GM18868 (cell line): Measurements from ENCODE around the gene POFUT2.

Experiments used
- ATAC-seq: cut with Tn5 transposase; IDR thresholded peaks from one replicate; pipeline ENCODE4 v1.9.1; 2021; ENCODE audit warnings: mild to moderate bottlenecking, moderate library complexity; ENCODE audit not compliant: unreplicated experiment

Gene POFUT2

DNA sequence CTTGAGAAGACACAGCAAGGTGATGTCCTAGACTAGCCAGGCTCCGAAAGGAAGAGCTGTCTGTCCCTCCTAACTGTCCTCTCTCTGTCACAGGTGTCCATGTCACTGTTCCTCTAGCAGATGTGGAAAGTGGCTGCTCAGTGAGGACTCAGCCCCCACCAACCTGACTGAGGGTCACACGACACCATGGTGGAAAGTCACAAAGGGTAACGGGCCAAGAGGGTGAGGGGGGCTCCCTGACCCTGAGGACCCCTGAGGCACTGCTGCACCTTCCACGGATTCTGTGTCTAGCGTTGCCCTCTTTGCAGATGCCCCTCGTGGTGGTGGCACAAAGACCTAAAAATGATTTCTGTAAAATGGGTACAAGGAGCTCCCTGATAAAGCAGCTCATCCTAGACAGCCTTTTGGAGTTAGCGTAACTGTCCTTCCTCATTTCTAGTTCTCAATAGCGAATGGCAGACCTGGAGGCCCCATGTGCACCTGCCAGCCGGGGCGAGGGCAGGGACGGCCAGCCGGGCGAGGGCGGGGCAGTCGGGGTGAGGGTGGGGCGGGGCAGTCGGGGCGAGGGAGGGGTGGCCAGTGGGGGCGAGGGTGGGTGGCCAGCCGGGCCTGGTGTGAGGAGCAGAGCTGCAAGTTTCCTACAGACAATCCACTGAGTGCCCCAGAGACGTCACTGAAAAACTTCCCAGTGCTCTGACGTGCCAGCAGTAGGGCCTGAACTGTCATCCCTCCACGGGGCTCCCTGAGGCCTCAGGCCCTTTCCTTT is 23.4 kb downstream of the POFUT2 start:
- no peak for ATAC-seq

DNA sequence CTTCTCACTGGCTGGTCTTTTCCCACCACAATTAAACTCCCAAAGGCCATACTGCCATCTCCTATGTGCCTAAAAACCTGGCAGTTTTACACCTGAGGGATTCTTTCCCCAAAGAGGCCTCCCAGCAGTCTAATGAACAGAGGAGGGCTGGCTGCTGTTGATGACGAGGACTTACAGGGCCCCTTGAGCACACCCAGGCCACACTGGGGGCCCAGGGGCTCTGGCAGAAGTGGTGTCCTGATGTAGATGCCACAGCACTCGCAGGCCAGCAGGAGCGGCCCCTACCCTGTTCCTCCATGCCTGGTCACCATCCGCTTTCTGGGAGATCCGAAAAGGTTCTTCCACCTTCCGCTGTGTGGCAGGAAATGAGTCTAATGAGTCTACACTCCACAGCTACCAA is 24.2 kb downstream of the POFUT2 start:
- ATAC-seq = no peak

DNA sequence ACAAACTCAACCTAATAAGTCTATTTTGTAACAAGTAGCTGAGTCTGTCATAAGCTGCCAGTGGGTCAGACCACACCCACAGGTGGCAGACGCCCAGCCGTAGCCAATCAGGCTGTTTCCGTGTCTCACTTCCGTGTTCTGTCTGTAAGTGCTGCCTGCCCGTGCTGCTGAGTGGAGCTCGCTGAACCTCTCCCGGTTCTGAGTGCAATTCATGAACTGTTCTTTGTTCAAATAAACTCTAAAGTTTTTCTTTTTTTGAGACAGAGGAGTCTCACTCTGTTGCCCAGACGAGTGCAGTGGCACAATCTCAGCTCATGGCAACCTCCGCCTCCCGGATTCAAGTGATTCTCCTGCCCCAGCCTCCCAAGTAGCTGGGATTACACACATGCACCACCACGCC is 25.1 kb downstream of the POFUT2 start:
- no peak for ATAC-seq

DNA sequence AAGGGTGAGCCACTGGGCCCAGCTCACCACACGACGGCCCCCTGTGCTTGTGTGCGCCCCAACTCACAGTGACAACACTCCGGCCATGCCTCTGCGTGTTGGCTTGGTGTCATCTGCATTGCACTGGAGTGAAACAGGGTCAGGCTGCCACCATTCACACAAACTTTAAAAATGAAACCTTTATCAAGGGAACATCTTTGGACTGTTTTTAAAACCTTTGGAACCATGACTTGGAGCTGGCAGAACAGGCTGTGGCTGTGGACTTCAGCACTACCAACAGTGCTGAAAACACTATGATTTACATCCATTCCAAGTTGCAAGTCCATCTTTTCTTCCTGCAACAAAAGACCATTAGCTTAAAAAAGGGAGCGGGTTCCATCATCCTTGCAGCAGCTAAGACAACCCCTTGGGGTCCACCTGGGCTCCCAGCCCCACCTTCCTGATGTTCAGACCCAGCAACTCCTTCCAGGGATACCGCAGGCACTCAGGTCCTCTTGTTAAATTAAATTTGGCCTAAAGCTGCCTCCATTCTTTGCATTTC is 25.6 kb downstream of the POFUT2 start:
- ATAC-seq = no peak

DNA sequence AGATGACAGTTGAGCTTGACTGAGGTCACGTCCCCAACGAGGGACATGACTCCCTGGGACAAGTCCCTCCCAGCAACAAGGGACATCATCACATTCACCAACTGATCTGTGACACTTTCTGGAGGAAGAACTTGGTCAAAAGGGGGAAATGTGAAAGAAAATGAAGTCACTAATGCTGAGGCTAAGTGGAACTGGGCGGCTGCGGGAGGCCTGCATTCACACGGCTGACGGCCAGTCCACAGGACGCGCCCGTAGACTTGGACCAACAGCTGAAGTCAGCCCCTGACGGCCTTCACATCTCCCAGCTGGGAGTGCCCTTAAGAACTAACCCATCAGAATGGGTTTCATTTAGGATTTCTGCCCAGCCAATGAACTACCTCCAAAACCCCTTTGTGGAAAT is 26.6 kb downstream of the POFUT2 start:
- ATAC-seq = no peak

DNA sequence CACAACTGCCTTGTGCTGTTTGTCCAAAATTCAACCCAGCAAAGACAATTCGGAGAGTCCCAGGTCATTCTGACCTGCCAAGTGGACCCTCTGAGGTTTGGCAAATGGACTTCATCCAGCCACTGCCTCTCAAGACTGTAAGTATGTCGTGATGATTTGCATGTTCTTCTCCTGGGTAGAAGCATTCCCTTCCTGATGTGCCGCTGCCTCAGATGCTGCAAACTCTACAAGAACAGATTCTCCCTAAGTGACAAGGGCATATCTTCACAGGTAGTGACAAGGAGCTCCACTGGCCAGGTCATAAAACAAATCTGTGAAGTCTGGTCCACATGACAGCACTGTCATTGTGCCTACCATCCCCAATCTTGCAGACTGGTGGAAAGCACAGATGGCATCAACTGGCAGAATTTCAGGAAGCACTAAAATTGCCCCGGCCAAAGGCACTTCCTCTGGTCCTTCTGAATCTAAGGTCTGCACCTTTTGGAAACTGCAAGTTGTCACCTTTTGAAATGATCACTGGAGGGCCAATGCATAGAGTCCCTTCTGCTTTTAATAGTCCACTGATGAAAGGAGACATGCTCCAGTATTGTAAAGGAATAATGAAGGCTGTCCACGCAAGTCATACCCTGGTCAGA is 27.4 kb downstream of the POFUT2 start:
- ATAC-seq = no peak

DNA sequence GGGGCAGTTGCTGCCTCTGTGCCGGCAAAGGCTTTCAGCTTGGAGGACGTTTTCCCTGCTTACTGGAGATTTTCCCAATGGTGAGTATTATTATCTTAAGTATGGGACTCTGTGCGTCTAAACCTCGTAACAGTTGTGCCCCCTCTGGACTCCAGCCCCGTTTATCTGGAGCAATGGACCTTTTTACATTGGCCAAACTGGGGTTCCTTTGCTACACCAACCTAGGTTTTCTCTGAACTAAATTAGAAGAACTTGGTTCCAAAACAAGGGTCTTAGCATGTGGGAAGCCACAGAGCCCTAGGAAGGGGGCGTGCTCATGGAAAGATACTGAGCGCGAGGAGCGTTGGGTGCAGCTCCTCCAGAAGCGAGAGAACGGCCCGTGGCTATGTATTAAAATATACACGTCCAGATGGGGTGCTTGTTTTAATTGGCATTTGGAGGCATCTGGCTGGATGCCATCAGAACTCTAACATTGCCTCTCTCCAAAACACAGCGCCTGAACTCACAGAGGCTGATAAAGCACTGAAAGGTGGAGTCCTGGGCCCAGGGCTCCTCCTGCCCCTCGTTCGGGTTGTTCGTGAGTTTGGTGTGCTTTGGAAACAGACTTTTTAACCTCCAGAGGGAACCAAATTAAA is 28.4 kb downstream of the POFUT2 start:
- ATAC-seq = no peak

DNA sequence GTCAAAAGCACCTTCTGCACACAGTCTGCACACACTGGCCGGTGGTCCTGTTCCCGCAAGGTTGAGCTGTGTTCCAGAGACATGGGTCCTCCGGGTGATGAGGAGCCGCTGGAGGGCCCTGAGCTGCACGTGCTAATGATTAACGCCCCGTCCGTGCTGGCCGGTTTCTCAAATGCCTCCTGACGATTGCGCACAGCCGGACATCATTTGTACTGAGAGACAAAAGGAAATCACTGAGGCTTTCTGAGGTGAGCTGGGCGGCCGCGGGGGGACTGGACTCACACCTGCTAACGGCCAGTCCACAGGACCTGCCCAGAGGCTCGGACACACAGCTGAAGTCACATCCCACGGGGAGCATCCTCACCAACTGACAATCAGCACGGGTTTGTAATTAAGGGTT is 29.2 kb downstream of the POFUT2 start:
- ATAC-seq = no peak

DNA sequence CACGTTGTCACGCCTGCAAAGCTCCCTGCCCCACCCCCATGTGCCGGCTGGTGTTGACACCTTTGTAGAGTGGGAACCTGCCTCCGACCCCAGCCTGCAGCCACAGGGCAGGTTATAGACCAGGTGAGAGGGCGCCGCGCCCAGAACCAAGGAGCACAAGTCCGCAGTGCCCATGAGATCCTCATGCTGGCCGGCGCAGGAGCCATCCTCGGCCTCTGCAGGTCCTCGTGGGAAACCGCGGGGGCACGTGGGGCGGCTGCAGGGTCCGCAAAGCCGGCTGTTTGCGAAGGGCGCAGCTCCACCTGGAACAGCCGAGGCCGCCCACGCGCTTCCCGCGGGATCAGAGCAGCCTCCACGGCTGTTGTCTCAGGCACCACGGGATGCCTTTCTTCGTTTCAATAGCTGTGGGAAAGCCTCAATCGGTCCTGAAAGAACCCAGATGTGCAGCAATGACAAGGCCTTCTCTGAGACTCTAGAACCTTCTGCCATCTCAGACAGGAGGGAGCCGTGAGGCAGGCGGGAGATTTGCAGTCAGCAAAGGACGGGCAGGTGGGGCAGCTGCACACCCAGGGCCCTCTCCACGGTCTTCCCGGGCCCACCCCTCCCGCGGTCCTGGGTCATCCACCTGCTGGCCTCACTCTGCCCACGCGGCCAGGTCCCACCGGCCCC is 29.9 kb downstream of the POFUT2 start:
- no peak for ATAC-seq

DNA sequence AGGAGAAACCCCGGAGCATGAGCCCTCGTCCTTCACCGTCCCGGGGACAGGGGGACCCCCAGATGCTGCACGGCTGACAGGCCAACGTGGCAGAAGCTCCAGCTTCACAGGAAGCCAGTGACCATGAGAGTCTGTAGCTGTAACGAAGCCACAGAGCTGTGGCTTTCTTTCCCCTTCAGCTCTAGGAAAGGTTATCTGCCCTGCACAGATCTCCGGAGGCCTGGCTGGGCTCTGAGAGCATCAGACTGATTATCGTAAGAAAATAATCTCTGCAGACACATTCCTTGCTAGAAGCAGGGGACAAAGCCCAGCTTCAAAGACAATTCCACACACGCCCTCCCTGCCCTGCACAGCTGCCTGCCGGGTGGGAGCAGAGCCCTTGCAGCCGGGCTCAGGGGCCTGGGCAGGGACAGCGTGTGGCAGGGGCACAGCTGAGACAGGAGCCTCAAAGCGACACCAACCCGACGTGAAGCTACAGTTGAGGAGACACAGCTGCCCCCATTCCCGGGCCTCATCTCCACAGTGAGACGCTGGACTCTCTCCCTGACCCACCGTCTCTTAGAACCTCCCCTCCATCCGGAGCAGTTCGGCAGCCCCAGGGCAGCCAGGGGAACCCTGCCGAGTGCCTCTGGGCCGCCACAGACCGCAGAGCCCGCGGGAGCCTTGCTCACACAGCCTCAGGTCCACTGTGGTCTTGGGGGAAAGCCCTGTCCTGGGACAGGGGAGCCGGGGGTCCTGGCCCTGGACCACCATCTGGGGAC is 30.6 kb downstream of the POFUT2 start:
- no peak for ATAC-seq

DNA sequence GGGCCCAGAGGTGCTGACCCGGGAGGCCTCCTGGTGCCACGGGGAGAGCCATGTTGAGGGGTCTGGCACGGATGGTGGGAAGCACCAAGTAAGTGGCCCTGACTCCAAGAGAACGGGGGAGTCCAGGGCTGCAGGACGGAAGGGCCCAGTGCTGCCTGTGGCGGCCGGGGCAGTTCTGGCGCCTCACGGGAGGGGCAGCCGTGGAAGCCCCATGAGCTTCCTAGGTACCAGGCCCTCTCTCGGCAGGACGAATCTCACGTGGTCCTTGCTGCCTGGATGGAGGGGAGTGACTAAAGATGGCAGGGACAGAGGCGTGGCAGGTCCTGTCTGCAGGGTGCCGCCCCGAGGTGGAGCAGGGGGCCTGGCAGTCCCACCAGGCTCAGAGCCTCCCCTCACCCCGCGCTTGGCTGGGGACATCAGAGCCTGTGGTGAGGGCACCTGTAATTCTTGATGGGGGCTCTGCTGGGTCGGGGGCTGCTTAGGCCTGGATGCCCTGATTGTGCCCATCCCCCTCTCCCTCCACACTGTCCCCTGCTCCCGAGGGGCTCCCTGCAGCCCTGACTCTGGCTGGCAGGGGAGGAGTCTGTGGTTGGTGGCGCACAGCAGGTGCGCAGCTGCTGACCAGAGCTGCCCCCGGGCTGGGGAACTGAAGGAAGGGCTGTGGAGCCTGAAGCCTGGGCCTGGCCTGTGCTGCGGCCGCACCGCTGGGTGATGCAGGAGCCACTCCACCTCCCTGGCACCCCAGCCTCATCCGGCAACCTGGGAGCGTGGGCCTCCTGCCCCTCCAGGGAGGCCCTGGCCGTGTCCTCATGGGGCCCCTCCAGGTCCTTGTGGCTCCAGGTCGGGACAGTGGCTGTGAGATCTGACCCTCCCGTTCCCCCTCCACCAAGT is 31.4 kb downstream of the POFUT2 start:
- no peak for ATAC-seq

DNA sequence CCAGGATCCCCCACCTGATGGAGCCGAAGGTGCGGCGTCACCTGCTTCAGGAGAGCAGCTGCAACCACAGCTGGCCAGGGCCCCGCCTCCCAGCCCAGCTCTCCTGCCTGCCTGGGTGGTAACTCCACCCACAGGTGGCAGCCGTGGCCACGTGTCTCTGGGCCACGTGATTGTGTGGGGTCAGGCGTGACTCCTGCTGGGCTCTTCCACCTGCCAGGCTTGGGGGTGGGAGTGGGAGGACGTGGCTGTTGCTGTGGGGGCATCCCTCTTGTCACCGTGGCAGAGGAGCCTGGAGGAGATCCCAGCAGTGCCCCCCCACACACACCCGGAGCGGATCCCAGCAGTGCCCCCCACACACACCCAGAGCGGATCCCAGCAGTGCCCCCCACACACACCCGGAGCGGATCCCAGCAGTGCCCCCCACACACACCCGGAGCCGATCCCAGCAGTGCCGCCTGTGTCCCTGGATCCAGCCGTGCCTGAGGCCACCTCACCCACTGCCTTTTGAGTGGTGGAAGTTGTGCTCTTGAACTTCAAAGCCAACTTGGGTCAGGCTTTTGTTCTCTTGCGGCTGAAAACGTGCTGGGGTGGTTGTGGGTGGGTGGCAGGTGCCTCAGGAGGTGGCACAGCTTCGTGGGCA is 32.2 kb downstream of the POFUT2 start:
- ATAC-seq = no peak

DNA sequence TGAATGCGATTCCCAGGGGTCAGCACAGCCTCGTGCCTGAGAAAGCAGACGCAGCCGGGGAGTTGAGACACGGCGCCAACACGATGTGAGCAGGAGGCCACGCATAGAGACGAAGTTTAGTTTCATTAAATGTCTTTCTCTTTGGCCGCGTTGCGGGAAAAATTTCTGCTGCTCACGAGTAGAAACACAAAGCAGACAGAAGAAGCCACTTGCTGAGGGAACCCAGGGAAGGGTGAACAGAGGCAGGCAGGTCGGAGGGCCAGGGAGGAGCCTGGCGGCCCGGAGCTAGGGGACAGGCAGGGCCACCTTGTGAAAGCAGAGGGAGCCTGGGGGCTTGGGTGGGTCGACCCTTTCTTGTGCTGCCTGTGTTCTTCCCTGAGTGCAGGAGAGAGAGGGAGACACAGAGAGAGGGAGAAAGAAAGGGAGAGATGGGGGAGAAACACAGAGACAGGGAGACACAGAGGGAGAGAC is 33.2 kb downstream of the POFUT2 start:
- no peak for ATAC-seq

DNA sequence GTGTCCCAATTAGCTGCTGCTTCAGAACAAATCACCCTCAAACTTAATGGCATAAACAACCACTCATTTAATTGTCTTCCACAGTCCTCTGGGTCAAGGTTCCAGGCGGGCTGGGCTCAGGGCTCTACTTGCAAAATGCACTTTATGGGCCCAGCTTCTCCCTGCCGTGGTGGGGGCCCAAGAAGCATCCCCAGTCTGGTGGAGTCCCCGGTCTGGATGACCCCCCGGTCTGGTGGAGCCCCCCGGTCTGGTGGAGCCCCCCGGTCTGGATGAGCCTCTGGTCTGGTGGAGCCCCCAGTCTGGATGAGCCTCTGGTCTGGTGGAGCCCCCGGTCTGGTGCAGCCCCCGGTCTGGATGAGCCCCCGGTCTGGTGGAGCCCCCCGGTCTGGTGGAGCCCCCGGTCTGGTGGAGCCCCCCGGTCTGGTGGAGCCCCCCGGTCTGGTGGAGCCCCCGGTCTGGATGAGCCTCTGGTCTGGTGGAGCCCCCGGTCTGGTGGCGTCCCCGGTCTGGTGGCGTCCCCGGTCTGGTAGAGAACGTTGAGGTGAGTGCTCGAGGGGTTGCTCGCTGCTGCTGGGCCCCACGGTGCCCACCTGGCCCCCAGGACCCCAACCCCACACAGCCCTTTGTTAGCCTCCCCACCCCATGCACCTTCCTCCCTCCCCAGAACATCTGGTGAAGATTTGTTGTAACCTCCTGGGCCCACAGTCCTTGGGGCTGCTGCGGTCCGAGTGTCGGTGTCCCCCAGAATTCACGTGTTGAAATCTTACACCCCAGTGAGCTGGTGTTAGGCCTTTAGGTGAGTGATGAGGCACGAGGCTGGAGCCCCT is 33.8 kb downstream of the POFUT2 start:
- no peak for ATAC-seq

DNA sequence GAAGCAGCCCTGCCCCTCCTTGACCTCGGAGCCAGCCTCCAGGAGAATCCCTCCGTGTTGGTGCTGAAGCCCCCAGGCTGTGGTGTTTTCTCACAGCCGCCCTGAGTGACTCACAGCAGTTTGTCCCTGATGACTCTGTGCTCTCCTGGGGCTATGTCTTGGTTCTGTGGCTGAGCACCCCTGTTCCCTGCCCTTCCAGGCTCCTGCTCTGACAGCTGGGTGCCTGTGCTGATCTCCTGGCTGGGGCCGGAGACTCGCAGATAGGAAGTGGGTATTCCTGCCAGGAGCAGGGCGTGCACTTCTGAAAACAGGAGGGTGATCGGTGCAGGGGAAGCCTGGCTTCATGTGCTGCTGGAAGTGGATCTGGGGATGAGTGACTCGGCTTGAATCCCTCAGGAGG is 34.5 kb downstream of the POFUT2 start:
- no peak for ATAC-seq

DNA sequence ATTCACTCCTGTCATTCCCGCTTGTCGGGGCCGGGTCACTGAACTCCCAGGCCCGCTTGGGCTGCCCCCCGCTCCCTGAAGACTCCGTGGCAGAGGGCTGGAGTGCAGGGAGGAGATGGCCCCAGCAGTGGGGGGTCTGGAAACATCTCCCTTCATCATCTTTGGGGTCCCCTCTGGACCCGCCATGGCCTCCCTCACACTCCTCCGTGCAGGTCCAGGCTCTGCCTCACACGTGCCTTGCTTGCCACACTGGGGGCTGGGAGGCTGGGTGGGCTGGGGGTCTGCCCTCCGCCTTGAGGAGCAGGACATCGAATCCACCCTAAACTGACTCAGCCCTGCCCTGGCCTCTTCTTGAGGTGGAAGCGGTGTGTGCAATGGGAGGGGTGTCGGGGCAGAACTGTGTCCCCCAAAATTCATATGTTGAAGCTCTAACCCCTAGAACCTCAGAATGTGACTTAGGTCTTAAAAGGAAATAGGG is 35.2 kb downstream of the POFUT2 start:
- ATAC-seq = no peak

DNA sequence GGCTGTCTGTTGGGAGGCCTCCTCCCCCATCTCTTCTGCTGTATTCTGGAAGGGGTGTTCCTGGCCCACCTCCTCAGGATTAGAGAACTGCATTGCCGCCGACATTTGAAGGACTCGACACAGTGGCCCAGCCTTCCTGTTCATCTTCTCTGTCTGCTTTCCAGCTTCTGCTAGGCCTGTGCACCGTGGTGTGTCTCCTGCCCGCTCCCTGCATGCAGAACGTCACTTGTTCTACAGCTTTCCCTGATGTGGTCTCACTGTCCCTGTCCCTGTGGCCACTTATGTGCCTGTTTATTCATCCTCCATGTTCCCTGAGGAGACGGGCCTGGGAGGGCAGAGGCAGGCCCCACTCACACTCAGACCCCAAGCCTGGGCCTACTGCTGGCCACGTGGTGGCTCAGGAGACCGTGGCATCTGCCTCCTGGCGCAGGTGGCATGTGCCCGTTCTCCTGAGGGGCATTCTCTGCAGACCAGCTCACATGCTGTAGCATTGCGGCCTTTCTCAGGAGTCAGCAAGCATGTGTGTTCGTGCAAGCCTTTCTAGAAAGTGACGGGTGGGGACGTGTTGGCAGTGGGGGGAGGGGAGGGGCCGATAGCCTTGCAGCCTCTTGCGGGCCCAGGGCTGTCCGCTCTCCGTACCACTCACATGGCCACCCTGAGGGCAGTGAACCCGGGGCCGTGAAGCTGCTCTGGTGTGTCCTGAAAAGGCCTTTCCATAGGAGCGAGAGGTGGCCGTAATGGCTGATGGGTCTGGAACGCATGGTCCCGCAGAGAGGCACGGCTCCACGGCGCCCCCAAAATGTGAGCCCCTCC is 35.9 kb downstream of the POFUT2 start:
- ATAC-seq = no peak
